Parathyroid adenoma (tissue), 2 donors: ENCODE measurements around the gene TMEM167A.

Experiments
- H2AFZ ChIP-seq: fragments of 300-600 bp; sonication (generic); one replicate; pipeline ENCODE4 v1.7.0; 2017; ENCODE audit warnings: antibody characterized with exemption, mild to moderate bottlenecking
- H3K27ac ChIP-seq: fragments of 300-600 bp; sonication (generic); one replicate; pipeline ENCODE4 v1.7.0; 2017
- H3K27me3 ChIP-seq: fragments of 300-600 bp; sonication (generic); one replicate; pipeline ENCODE4 v1.7.0; 2017; ENCODE audit warnings: low read length; ENCODE audit not compliant: control insufficient read depth, insufficient read depth
- H3K36me3 ChIP-seq: fragments of 300-600 bp; sonication (generic); one replicate; pipeline ENCODE4 v1.7.0; 2017; ENCODE audit warnings: low read length; ENCODE audit not compliant: control insufficient read depth, insufficient read depth
- H3K4me1 ChIP-seq: fragments of 300-600 bp; sonication (generic); one replicate; pipeline ENCODE4 v1.7.0; 2017; ENCODE audit warnings: control low read depth
- H3K4me2 ChIP-seq: fragments of 300-600 bp; sonication (generic); one replicate; pipeline ENCODE4 v1.7.0; 2017; ENCODE audit warnings: low read length
- H3K4me3 ChIP-seq: fragments of 300-600 bp; sonication (generic); one replicate; pipeline ENCODE4 v1.7.0; 2017; ENCODE audit warnings: low read depth, low read length
- H3K79me2 ChIP-seq: fragments of 300-600 bp; sonication (generic); one replicate; pipeline ENCODE4 v1.7.0; 2017; ENCODE audit warnings: control low read depth
- H3K9ac ChIP-seq: fragments of 300-600 bp; sonication (generic); one replicate; pipeline ENCODE4 v1.7.0; 2017; ENCODE audit warnings: mild to moderate bottlenecking
- H3K9me3 ChIP-seq: fragments of 300-600 bp; sonication (generic); one replicate; pipeline ENCODE4 v1.7.0; 2017; ENCODE audit warnings: low read length; ENCODE audit not compliant: control insufficient read depth
- CTCF ChIP-seq: fragments of 300-600 bp; sonication (generic); IDR thresholded peaks from one replicate; pipeline ENCODE4 v1.7.0; 2017; ENCODE audit warnings: antibody characterized with exemption, mild to moderate bottlenecking
- donor health status: primary hyperparathyroidism.

The TMEM167A gene

GRCh38 chr5:83076742-83077661 is at the start of gene TMEM167A, which contains the start of gene XRCC4:
Gene TMEM167A (minus strand): TSS chr5:83077394. CDS start chr5:83077323, 71 bp downstream.
Gene XRCC4 (plus strand): TSS chr5:83077547. CDS start chr5:83104920, 27,373 bp downstream.
- H3K27ac ChIP-seq, result peak within 1 kb of the TSS; percentile 61
- H3K79me2 ChIP-seq, result peaks cover 38% of the 10 kb centered on the region
- H3K27me3 ChIP-seq, result no peaks in the 10 kb centered on the region
- no peaks in the 10 kb centered on the region for H3K9me3 ChIP-seq
- H3K4me2 ChIP-seq, result peak within 1 kb of the TSS; percentile 70
- peak within 1 kb of the TSS; percentile 91 for H3K4me3 ChIP-seq
- H3K9ac ChIP-seq, result peak within 1 kb of the TSS; percentile 16
- no peaks in the 10 kb centered on the region for H3K4me1 ChIP-seq
- peak within 1 kb of the TSS; percentile 98 for H2AFZ ChIP-seq
- no peaks in the 10 kb centered on the region for H3K36me3 ChIP-seq
- no peak for TF ChIP-seq CTCF

- Histone ChIP-seq H3K27me3 (no peaks in the 10 kb centered on the region), H3K79me2 (no peaks in the 10 kb centered on the region), H3K4me3 (no peak overlapping the region), H3K36me3 (no peaks in the 10 kb centered on the region), H3K27ac (no peak overlapping the region), H3K4me2 (no peak overlapping the region), H3K4me1 (no peaks in the 10 kb centered on the region), H3K9me3 (no peaks in the 10 kb centered on the region), H2AFZ (no peak overlapping the region), H3K9ac (no peak overlapping the region)
- no peak for TF ChIP-seq CTCF
Observed at GRCh38 chr5:83126501-83126900, 49.3 kb upstream of the TMEM167A start.

- Histone ChIP-seq H3K4me3 (no peak overlapping the region), H2AFZ (no peak overlapping the region), H3K9me3 (no peaks in the 10 kb centered on the region), H3K27me3 (no peaks in the 10 kb centered on the region), H3K79me2 (no peaks in the 10 kb centered on the region), H3K36me3 (no peaks in the 10 kb centered on the region), H3K4me1 (no peaks in the 10 kb centered on the region), H3K9ac (no peak overlapping the region), H3K4me2 (no peak overlapping the region), H3K27ac (no peak overlapping the region)
- no peak for TF ChIP-seq CTCF
Observed at GRCh38 chr5:83125560-83125959, 48.4 kb upstream of the TMEM167A start.

GRCh38 chr5:83124593-83124992 is 47.4 kb upstream of the TMEM167A start:
- no peaks in the 10 kb centered on the region for H3K9me3 ChIP-seq
- H3K36me3 ChIP-seq, result no peaks in the 10 kb centered on the region
- no peak overlapping the region for H3K27ac ChIP-seq
- no peak overlapping the region for H2AFZ ChIP-seq
- no peak overlapping the region for H3K4me3 ChIP-seq
- no peak for TF ChIP-seq CTCF
- H3K4me2 ChIP-seq, result no peak overlapping the region
- H3K9ac ChIP-seq, result no peak overlapping the region
- H3K27me3 ChIP-seq, result no peaks in the 10 kb centered on the region
- no peaks in the 10 kb centered on the region for H3K79me2 ChIP-seq
- no peaks in the 10 kb centered on the region for H3K4me1 ChIP-seq
